Erythroblast (primary cell): ENCODE results near the gene HHEX.

ENCODE experiments used
- DNase-seq, 2 experiments: peaks; one replicate each; lab custom pipeline; 2025; lab: John Stamatoyannopoulos, UW
- GATA1 ChIP-seq: IDR thresholded peaks from 2 replicates; pipeline ENCODE4 v1.6.1; 2011; ENCODE audit warnings: low read depth, mild to moderate bottlenecking, control low read depth, low read length, moderate library complexity
- POLR2A ChIP-seq: IDR thresholded peaks from 2 replicates; pipeline ENCODE4 v1.6.1; 2011; ENCODE audit warnings: mild to moderate bottlenecking, low read length

The HHEX gene

DNA sequence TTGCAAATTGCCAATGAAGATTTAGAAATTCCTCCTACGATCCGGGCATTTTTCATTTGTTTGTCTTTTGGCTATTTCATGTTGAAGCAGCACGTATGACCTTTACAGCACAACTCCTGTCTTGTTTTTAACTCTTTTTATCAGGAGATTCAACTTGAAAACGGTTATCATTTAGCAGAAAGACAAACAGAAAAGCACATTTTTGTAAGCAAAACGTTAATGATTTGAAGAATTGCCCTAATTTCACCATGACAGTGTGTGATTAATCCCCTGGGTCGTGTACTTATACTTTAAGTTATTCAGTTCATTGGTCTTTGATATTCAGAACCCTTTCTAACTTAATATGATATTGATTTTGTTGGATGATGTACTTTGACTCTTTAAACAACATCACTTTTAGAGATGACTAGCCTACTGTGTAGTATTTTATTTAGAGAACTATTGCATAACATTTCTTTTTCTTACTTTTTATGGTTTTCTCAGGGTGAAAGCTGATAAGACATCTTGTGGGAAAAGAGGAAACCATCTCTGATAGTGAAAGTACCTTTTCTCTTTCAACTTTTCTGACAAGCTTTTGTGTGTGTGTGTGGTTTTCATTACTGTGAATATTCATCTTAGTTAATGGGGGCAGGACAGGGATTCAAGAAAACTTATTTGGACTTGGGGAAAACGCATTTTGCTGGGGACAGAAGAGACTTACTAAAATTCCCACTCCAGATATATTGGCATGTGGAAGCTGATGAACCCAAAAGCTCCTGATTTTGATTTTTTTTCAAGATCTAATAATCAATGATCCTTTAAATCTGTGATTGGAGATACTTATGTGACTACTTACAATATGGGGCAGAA lies 8.1 kb downstream of the HHEX start:
- no peak for DNase-seq
- TF ChIP-seq GATA1 (no peak), POLR2A (no peak)

DNA sequence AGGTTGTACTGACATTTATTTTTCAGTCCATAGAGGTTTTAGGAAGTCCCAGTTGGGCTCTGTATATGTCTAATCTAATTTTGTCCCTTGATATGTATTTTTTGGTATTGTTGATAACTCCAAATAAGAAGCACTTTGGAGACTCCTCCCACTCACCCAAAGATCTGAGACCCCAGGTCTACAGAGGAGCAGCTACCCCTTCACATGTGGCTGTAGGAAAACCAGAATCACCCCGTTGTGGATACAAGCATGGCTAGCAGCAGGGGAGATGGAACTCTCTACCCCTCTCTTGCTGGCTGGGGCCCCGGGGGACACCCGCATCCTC lies 9.4 kb downstream of the HHEX start:
- no peak for TF ChIP-seq POLR2A
- no peak for TF ChIP-seq GATA1
- no peak for DNase-seq

DNA sequence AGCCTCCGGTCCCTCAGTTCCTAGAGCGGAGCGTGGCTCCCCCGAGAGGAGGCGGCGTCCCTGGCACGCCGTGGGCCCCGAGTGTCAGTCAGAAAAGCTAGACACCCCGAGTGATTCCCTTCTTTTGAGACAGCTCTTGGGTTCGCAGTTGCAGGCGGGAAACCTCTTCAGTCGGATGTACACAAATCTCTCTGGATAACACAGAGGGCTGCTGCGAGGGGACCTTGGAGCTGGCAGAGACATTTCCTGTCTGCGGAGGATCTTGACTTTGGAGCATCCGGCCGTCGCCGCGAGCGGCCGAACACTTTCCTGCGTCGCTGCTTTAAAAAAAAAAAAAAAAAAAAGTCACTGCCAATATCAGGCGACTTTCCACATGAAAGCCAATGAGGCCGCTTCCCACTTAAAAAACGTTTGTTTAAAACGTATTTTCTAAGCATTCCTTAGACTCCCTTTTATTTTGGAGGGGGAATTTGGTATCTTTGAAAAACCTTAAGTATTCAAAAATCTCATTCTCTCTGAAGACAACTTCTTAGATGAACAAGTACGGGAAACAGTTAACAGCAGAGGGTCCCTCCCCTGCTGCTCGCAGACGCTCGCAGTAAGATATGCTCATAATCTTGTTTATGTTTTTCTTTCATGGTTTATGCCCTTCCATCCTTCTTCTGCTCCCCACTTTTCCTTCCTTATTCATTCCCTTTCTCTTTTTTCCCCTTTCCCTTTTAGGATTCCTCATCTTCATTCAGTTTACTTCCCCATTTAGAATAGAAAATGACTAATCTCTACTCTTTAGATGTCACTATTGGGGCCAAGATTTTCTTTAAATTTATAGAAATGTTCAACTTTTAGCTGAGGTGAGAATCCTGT lies 10.0 kb downstream of the HHEX start:
- DNase-seq, result peak; percentile 24 to 44
- TF ChIP-seq POLR2A (peak; percentile 21), GATA1 (no peak)

DNA sequence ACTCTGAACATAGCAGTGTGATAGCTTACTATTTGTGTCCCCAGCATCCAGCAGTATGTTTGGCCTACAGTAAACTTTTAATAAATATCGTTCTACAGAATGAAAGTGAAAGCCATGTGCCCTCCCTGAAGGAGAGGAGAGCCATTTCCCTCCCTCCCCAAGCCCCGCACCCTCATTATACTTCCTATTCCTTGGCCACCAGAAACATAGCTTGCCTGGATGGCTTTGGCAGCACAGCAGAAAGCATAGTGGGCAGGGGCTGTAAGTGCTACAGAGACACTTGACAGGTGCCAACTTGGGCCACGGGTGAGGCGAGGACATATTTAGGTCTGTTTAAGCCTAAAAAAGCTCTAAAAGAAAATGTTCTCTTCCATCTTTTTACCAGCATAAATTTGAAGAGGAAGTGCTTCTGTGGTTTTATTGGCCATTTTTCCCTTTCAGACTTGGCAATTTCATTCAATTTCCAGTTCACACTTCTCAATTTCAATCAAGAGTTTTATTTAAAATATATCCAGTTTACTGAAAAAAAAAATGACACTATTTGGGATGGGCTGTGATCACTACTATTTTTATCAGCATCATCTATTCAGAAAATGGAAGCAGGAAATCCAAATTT lies 12.7 kb downstream of the HHEX start:
- DNase-seq, result no peak
- TF ChIP-seq POLR2A, result no peak
- TF ChIP-seq GATA1, result no peak

DNA sequence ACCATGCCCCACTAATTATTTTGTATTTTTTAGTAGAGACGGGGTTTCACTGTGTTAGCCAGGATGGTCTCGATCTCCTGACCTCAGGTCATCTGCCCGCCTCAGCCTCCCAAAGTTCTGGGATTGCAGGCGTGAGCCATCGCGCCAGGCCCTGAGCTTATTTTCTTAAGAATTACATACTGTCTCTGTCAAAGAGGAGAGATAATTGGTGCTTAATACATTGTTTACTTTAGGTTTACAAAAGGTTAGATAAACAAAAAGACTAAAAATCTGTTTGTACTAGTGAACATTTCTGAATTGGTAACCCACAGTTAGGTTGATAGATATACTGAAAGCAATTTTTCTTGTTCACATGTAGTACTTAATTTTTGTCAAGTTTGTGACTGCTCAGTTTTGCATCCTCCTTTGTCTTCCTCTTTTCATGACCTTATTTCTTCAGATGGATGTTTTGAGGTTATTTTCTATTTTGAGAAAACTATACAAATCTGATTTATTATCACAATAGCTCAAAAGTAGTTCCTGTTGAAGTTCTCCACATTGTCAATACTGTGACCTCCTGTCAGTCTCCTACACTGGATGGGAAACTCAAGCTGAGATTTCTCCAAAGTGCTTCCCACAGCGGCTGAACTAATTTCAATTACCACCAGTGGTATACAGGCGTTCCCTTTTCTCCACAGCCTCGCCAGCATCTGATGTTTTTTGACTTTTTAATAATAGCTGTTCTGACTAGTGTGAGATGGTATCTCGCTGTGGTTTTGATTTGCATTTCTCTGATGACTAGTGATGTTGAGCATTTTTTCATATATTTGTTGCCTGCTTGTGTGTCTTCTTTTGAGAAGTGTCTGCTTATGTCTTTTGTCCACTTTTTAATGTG lies 22.5 kb downstream of the HHEX start:
- no peak for TF ChIP-seq GATA1
- DNase-seq, result no peak

DNA sequence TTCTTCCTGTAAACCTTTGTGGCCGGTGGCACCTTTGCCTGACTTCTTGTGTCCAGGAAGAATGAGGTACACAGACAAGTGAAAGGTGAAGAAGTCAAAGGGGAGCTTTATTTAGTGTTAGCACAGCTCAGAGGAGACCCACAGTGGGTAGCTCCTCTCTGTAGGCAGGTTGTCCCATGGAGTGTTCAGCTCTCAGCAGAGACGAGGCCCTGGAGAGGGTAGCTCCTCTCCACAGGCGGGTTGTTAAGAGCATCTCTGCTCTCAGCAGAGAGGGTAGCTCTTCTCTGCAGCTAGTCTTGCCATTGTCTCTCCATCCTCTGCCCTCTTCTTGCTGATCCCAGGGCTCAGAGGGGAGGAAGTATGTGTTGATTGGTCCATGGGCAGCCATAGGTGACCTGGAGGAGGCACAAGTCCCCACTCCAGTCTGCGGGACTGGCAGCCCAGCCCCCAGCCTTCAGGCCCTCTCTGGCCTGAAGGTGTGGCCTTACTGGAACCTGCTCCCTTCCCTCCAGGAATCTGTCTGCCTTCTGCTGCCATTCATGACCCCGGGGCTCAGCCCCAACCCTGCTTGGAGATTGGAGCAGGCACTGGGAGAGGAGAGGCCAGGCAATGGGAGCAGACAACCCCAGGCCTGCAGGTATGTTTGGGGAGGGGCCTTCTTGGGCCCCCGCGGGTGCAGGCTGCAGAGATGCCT lies 24.5 kb downstream of the HHEX start:
- no peak for TF ChIP-seq POLR2A
- no peak for TF ChIP-seq GATA1
- DNase-seq, result peak in 1 of 2 experiments; percentile 30

DNA sequence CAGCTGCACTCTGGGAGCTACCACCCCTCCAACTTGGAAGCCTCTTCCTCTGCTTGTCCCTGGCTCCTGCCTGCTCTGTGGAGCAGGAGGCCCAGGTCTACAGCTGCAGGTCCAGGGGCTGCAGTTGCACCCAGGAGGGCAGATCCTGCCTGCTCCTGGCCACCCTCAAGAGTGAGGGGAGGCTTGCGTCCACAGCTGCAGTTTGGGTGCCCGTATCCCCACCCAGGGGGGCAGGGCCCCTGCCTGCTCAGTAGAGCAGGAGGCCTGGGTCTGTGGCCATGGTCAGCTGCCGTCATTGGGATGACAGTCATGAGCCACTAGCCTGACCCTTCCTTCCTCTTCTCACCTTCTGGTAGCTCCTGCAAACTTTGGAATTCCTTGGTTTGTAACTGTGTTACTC lies 25.1 kb downstream of the HHEX start:
- DNase-seq, result no peak
- no peak for TF ChIP-seq POLR2A
- TF ChIP-seq GATA1, result no peak

DNA sequence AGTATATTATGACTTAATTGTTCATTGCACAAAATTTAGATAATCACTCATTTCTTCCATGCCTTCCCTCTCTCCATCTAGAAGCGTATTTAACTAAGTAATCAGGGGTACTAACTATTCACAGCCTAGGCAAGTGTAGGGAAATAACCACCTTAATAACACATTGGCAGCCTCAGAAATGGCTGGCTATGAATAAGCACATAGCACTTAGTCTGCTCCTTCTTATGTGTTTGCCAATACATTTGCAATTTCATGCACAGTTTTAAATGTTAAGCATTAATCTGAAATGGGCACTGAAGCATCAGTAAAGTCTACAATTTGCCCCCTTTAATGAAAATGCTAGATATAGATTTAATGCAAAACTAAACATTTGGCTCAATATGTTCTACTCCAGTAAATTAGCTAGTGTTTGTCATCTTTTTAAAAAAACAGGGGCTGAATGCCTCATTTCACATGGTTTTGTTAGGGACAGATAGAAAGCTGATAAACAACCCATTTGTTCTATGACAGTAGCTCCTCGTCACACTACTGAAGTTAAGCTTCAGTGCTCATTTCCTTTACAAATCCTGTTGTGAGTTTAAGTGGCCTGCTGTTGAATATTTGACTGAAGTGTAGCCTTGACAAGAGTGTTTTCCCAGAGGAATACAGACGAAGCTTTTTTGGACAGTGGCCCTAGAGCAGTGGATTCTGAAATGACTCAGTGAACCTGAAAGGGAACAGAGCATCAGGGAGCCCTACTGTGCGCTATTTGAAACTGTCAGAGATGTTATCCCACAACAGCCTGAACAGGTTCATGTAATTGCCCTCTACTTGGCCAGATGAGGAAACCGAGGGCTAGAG lies 30.5 kb downstream of the HHEX start:
- no peak for DNase-seq
- no peak for TF ChIP-seq GATA1
- TF ChIP-seq POLR2A, result no peak

DNA sequence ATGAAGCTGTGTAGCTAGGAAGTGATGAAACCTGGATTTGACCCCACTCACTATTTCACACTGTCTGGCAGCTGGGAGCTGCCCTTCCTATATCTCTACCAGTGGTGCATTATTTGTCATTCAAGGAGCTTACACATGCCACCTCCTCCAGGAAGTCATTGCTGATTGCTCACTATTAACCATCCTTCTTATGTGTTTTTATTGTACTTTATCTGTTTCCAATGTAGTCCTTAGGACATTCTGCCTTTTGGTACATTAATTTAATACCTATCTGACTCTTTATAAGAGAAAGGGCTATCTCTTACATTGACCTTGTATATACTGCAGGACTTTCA lies 31.0 kb downstream of the HHEX start:
- no peak for DNase-seq
- TF ChIP-seq GATA1 (no peak), POLR2A (no peak)

DNA sequence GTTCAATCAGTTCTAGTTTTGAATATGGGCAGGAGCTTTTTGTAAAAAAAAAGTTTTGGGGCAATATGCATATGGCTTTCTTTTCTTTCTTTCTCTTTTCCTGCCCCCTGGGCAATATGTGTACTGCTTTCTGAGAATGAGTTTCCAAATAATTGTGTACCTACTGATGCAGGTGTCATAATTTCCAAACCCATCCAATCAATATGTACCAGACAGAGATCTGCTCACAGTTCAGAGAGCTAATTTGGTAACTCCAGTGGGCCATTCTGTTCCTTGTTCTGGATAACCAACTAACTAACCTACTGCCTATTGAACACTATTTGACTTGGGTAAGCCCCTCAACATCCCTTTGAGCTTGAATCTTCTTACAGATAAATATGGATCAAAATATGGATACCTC lies 32.6 kb downstream of the HHEX start:
- no peak for DNase-seq

DNA sequence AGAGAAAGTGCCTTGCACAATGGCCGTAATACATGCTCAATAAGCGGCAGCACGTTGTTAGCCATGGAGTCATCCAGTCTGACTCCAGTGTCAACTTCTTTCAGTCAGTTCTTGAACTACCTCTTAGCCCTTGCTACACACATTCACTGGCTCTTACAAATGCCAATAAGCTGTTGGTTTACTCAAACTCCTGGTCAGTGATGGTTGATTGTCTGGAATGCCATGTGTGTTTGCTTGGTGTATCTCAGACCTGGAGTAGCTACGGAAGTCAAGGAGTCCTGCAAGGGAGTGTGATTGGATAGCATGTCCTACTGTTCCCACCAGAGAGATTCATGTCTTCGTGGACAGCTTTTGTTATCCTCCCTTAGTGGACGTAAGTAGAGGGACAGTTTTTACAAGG lies 37.4 kb downstream of the HHEX start:
- DNase-seq, result no peak
- TF ChIP-seq GATA1 (no peak), POLR2A (no peak)

More for the DNA sequence above, 32.6 kb downstream of the HHEX start:
- no peak for TF ChIP-seq POLR2A
- TF ChIP-seq GATA1, result no peak

DNA sequence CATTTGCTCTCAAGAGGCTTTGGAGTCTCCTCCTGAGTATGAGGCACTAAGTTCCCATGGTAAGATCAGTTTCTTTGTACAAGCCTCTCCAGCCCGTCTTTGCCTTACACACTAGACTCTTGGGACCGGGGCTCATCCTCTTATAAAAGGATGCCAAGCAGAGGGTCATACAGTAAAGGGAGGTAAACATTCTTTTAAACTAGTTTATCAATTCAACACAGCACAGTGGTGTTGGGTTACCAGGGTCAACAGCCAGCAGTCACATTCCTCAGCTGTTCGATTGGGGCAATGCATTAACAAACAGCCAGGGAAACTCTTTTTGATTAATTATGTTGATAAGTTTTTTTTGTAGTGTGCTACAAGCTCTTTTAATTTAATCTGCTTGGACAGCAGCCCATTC lies 37.8 kb downstream of the HHEX start:
- DNase-seq, result no peak
- no peak for TF ChIP-seq POLR2A
- TF ChIP-seq GATA1, result no peak

DNA sequence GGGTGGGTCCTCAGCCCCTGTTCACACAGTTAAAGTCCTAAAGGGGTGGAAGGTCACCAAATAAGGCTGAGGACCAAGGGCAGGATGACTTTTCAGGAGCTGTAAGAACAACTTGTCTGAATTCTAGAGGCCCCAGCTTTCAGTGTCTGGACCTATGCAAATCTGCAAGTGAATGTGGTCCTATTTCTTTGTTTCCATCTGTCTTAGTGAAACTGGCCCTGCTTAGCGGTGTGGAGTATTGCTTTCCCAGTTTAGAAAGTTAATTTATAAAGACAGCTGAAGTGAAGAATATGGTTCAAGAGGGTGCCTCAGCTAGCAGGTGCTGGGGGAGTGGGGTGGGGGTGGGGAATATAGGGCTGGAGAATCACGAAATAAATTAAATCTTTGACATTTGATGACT lies 40.1 kb downstream of the HHEX start:
- DNase-seq, result no peak

More for the DNA sequence above, 40.1 kb downstream of the HHEX start:
- TF ChIP-seq POLR2A, result no peak
- TF ChIP-seq GATA1, result no peak
